ENCODE data around the gene HERC3.

HERC3 gene

DNA sequence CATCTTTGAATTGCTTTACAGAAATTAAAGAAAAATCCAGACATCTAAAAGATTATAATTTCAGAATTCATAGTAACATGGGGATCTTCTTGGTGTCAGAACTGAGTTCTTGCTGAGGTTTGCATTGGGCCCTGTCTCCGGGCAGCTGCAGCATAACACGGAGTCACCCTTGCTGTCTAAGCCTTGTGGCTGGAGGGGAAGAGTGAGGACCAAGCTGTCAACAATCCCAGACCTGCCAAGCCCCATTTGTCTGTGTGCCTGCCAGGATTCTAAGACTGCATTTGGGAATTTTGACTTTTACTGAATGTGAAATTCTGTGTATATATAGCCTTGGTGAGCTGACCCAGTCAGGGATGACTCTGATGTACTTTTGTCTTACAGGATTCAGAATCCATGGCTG lies 130.5 kb downstream of the HERC3 start:
- DNase-seq, result no peak

DNA sequence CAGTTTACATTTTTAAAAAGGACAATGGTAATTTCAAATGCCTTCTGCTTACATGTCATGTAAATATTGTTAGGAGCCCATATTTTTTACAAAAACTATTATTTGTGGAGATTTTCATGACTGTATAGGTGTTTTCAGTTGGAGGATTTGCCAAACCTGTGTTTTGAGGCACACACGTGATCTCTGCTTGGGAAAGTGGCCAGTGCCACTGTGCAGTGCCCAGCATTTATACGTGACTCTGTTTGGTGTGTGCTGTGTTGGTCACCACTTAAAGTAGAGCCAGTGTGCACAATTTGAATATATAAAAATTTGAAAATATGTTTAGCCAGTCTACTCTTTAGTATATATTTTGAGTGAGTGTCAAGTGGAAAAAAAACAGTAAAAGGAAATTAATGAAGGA lies 132.1 kb downstream of the HERC3 start:
- DNase-seq, result no peak

DNA sequence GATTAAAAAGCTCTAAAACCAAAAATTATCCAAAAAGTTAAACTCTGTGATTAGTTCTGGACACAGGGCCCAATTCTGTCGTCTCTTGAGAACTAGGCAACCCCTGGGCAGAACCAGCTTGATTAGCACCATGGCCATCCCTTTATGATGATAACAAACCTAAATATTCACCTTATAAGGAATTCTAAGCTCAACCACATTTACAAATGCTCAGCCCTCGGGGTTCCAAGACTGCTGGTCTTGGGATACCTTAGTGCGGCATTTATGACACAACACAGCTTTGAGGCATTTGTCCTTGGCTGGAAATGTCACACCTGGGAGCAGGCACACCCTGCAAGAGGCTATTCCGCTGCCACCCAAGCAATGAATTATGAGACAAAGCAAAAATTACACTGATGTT lies 132.9 kb downstream of the HERC3 start:
- DNase-seq, result no peak

DNA sequence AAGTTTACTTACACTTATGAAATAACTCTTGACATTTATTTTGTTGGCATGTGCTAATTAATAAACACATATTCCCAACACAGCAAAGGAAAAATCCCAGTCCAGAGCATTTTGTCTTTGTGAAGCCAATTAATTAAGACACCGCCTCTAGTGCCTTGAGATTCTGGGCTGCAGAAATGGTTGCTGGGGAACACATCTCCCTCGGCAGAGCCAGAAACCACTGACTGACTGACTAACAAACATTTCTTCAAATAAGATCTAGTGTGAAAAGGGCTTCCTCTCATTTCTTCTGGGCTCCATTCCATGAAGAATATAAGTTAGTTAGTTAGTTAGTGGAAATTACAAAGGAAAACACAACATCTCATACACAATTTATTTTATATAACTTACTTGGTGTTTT lies 133.7 kb downstream of the HERC3 start:
- no peak for DNase-seq

DNA sequence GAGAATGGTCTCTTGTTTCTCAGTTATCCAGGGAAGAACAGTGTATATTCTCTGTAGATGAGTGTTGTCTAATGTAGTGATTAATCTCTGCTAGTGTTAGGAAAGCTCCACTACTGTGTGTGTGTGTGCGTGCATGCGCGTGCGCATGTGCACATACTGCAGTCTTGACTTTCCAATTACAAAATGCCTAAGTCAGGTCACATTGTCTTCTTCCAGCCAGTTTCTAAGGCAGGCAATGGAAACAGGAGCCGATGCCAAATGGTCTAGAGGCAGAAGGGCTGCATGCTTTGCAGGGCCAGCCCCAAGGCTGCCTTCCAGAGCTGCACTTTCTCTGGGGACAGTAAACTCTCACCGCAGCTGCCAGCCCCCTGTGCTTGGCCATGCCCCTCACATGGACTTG lies 135.9 kb downstream of the HERC3 start:
- DNase-seq, result no peak

DNA sequence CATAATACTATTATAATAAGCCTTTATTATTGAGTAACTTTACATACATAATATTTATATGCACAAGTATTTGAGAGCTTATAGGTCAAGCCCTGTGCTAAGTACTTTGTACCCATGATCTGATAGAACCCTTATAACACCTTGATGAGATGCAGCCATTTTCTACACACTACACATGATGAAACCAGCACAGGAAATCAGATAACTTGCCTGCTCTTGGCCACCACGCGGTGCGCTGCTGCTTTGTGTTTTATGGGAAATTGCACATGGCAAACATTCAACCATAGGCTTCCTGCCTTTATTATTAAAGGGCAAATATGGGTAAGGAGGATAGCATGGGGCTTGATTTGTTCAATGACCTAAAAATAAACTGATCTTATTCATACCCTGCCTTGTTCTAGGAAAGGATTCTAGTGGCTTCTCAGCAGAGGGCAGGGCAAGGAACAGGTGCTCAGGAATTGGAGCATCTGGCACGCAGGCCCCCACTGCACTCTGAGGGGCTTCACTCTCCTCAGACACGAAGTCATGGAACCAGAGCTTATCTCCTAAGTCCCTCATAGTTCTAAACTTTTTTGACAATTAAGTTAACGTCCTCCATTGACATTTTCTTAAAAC lies 137.0 kb downstream of the HERC3 start:
- no peak for DNase-seq

DNA sequence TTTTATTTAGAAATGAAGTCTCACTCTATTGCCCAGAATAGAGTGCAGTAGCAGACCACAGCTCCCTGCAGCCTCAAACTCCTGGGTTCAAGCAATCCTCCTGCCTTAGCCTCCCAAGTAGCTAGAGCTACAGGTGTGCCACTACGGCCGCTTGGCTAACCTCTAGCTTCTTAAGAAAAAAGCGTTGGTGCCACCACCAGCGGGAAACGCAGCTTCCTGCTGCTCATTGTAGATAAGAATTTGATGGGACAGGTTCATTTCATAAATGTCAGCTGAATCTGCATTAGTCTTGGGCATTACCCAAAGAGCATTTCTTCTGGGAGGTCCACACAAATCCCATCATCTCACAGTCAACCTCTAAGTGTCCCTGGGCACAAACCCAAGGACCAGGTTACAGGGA lies 138.5 kb downstream of the HERC3 start:
- no peak for DNase-seq

DNA sequence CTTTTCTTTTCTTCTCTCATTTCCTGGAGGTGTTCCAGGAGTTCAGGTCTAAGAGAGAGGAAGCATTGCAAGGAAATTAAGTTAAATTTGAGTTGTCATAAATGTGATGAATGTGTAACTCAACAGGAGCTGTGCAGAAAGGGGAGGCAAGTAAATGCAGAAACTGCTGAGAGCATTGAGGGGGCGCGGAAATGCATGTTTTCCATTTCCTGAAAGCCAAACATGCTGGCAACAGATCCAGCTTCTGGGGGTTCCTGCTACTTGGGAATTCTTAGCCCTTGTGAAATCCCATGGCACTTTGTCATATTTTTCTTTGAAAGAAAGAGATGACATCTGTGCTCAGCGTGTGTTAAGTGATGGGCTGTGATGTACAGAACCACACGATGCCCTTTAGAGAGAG lies 139.1 kb downstream of the HERC3 start:
- DNase-seq, result no peak

DNA sequence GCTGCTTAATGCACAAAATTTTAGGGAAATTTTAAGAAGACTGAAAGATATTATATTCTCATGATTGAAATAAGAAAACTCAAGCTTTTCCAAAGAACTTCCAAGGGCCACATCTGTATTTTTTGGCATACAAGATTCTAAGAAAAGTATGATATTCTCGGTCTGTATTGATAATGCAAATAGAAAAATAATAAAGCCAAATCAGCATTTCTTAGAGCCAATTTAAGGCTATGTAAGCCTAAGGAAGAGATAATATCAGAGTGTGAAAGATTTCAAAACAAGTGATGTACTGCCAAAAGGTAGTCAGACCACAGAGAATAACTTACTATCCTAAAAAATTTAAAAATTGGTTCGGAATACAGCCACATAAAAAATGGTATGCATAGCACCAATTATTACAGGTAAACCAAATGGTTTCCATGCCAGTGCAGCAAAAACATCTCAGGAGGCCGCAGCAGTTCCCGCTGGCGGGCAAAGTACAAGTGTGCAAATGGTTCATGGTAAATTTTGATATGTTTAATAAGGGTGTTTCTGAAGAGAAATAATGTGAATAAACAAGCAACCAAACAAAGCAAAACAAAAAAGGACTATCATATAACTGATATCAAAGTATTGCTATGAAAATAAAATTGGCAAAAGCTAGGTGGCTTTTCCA lies 140.6 kb downstream of the HERC3 start:
- no peak for DNase-seq

DNA sequence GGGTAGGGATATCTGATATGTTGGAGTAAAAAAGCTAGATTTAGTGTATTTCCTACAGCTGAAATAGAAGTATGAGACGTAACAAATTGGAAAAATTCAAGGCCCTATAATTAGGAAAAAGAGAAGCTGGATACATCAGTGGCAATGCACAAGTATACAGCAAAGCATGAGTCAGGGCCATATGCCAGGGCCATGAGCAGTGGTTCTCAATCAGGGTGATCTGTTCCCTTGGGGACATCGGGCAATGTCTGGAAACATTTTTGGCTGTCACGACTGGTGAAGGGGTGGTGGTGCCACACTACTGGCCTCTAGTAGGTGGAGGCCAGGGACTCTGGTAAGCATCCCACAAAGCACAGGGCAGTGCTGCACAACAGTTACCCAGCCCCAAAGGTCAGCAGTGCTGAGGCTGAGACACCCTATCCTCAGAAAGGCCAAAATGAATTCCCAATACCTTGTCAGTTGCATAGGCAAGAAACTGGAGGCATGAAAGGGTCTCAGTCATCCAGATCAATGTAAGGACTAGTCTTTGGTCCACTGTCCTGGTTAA lies 142.2 kb downstream of the HERC3 start:
- no peak for DNase-seq

DNA sequence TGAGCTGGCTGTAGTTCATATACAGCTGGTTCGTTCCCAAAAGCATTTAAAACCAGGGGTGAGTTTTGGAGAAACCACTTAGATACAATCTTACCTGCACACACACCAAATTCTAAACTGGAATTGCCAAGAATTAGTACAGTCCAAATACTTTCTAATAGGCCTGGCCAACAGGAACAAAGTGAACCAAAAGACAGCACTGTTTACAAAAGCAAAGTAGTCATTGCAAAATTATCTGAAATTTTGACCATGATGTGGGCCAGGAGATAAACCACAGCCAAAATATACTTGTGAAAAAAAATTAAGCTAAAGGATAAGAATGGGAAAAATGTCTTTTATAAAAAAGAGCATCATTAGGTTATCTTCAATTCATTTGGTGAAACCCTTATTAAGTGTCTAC lies 143.3 kb downstream of the HERC3 start:
- DNase-seq, result no peak

DNA sequence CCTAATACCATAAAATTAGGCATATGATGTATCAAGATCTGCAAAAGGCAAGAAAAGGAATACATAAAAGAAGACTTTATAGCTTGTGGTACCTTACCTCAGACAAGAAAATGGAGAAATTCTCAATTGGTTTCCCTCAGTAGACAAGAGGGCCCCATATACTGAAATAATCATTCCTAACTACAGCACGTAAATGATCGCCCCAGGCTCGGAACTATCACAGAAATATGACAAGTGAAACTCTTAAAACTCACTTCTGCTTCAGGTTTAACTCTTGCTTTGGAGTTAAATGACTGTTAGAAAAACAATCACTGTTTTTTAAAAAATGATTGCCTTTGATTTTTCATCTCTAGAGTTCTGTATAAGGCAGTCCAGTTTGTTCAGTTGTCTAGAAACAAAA lies 144.0 kb downstream of the HERC3 start:
- no peak for DNase-seq

DNA sequence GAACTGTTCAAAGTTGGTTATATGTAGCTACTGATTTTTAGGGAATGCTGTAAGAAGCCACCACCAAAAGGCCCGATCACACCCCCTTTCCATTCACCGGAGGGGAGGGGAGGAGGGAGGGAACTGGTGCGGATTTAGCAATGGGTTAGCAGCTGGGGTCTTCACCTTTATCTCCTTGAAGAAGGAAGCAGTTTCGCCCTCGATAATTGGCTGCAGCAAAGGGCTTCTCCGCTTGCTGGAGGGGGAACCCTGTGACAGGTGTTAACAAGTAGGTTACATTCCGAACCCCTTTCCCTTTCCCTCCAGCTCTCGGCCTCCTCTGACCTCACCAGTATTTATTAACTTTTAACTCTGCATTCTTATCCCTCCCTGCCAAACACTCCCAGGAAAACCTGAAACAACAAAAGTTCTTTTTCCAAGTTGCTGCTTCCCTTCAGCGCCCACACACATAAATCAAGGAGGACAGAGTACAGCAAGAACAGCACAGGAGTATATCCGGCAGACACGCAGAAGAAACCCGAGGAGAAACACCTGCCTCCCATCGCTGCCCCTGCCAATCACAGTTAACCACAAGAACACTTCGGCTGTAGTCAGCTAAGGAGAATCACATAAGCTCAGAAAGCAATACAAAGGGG lies 145.1 kb downstream of the HERC3 start:
- no peak for DNase-seq

DNA sequence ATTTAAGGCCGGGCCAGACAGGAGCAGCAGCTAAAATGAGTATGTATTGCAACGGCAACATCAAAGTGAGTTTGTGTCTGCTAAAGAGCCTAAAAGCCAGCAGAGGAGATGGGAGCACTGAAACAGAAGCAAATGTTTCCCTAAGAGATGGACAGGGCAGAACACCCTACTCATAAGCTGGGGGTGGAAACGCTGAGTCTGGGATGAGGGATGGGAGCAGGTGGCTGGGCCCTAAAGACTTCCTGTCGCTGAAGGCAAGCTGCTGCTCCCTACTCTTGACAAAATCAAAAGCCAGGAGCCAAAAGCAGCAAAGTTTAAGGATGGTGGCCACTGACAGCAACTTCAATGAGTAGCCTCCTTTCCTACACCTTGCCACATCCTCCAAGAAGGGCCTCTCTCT lies 145.9 kb downstream of the HERC3 start:
- no peak for DNase-seq

DNA sequence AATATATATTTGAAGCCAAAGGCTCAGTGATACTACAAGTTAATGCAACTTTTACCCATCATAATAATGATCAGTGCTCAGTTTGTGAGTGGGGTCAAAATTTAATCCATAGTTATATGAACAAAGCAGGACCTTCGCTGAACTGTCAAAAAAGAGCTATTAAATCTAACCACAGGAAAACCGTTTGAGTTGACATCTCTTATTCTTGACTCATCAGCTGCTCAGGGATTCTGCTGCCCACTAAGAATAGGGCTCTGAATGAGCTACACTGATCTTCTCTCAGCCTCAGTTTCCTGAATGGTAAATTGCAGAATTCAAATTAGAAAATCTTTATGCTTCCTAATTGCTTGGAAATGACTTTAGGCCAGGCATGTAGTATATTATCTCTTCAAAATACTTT lies 150.3 kb downstream of the HERC3 start:
- no peak for DNase-seq

DNA sequence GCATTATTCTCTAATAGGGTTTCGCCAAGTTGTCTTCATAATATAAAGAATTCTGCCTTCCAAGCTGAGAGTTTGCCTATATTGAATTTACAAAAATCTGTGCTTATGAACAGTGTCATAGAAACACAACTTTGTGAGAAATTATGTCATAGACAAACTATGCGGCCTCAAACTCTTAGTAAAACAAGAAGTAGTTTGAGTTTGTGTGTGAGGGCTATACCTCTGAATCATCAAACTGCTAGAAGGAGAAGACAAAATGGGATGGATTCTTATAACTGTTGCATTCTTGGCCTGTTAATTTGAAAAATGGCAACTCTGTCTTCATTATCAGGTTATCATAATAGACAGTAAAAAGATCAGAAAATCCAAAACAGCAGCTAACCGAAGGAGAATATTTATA lies 151.4 kb downstream of the HERC3 start:
- DNase-seq, result no peak

DNA sequence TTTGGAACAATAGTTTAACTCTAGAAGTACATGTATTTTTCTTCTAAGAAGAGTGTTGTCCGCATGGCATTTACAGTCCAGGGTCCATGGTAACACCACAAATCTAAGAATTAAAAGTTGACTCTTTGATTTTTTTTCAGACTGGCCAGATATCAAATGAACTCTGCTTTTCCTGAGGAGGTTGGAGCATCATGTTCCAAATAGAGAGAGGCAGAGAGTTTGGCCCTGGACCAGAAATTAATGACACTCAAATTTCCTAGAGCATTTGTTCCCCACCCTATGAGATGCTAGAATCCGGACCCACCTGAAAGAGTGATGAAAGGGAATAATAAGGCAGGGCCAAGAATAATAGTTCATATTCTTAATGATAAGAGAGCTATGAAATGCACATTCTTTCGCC lies 152.3 kb downstream of the HERC3 start:
- DNase-seq, result no peak

DNA sequence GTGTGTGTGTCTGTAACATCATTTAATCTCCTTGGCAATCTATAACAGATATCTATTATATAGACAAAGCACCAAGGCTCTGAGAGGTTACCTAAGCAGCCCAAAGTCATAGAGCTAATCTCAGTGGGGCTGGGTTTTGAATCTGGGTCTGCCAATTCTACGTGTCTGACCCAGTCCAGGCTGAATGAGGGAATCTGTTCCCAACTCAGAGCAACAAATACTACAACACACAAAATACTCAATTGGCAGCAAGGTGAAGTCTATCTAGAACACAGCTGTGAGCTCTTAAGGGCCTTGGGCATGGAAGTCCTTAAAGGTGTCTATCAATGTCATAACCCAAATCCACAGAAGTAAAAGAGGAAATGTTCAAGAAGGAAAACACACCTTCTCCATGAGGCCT lies 152.9 kb downstream of the HERC3 start:
- DNase-seq, result no peak

DNA sequence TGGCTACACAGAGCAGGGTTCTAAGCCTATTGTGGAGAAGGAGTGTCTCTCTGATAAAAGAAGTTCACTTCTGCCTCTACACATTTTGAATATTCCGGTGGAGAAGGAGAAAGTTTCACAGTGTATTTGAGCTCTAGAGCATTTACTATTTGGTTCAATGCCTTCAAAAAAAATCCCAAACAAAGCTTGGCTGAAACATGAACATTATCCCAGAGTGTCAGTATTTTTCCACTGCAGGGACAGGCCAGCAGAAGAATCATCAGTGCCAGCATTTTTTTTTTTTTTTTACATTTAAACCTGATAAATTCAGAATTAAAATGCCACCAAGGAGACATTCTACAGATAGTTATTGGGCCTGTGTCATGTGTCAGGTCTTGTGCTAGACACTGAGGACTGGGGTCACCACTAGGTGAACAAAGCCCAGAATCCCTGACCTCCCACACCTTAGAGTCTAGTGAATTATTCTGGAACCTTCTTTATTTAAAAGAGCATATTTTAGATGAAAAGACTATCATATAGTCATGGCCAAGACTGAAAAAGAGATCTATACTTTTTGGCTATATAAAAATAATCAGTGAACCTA lies 153.4 kb downstream of the HERC3 start:
- DNase-seq, result no peak

DNA sequence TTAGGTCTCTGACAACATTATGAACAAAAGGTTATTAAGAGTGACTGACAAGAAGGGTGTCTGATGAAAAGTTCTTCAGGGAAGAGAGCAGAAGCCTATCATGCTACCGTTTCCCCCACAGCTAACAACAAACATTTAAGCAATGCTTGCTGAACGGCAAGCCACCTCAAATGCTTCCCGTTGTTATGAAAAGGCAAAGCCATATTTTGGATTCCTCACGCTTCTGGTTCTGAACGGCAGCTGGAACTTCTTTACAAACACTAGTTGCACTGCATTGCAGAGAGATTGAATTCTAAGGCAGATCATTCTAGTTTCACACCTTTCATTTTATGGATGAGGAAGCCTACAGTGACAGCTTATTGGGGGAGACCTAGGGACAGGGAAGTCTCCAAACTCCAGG lies 153.9 kb downstream of the HERC3 start:
- DNase-seq, result no peak

DNA sequence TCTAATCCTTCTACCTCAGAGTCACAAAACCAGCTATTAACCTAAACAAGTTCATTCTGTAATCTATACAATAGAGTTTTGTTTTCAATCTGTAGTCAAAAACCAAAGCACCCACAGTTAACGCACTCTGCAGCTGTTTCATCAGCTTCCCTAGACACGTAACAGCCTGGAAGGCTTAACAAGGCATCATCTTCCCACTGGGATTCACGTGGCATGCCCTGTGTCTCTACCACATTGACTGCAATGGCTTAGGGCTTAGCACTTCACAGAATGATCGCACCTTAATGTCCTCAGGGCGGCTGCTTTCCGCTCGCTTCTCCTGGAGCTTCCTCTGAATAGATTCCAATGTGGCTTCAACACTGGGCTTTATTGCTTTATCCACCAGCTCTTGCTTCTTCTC lies 155.1 kb downstream of the HERC3 start:
- no peak for DNase-seq

DNA sequence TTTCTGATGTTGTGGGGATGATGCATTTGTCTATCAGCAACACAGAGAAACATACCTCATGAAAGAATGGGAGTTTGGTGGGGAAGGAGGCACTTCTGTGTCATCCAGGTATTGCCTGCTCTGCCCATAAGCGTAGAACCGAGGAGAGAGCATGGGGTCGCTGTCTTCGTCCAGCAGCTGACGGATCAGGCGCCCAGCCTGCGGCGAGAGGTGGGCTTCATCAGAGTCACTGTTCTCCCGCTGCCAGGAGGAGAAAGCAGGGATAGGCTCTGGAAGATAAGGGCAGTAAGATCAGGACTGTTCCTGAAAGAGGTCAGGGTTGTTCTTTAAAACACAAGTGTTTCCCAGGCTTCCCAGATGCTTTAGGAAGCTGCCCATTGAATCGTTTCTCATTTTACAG lies 158.1 kb downstream of the HERC3 start:
- DNase-seq, result no peak

DNA sequence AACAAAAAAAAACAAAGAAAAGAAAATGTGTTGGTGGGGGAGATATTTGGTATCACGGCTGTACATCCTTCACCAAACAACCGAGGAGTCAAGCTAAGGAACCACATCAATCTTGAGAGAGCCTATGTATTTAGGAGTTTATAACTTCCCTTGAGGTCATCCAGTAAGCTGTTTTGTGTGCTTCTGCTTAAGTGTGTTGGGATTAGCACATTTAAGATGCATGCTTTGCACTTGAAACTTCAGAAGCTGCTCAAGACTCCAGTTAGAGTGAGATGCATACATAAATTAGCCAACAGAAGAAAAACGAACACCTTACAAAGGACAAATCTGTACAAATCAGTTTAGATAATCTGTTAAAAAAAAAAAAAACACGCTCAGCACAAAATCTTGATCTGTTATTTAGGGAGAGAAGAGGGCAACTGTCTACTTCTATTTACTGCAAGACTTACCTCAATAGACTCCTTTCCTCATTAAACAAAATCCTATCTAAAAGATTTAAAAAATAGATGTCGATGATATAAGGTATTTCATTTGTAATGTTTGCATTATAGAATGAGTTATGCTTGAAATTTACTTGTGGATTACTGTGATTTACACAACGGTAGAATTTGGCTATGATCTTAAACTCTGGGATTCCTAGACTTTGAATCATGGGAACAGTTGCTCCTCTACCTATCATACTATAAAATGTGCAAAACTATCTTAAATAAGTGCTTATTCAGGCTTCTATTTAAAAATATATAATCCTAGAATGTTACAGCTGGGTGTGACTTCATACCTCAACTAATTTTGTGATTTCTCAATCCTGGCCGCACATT lies 159.2 kb downstream of the HERC3 start:
- DNase-seq, result no peak

All from NCI-H1048 (cell line).